GM21526 (cell line): Measurements from ENCODE around the gene FILIP1.

ENCODE experiments used
- ATAC-seq: cut with Tn5 transposase; IDR thresholded peaks from one replicate; pipeline ENCODE4 v1.9.1; 2021; ENCODE audit warnings: moderate library complexity; ENCODE audit not compliant: unreplicated experiment, low FRiP score

Gene FILIP1

GRCh38 chr6:75493400-75494064 is at the start of gene FILIP1:
FILIP1 (minus strand) TSS chr6:75493800; CDS start chr6:75414972, 78,828 bp downstream.
- ATAC-seq = no peak

GRCh38 chr6:75543311-75543710 is 49.7 kb upstream of the FILIP1 start:
- no peak for ATAC-seq

GRCh38 chr6:75539136-75539535 is 45.5 kb upstream of the FILIP1 start:
- ATAC-seq = no peak

GRCh38 chr6:75532521-75532920 is 38.9 kb upstream of the FILIP1 start:
- ATAC-seq = no peak

- no peak for ATAC-seq
These were observed 37.6 kb upstream of the FILIP1 start for GRCh38 chr6:75531174-75531573.

- no peak for ATAC-seq
These were observed 37.1 kb upstream of the FILIP1 start for GRCh38 chr6:75530696-75531095.

GRCh38 chr6:75528423-75528822 is 34.8 kb upstream of the FILIP1 start:
- ATAC-seq = no peak

GRCh38 chr6:75526502-75527127 is 33.0 kb upstream of the FILIP1 start:
- ATAC-seq = peak; percentile 80

- no peak for ATAC-seq
These were observed 32.1 kb upstream of the FILIP1 start for GRCh38 chr6:75525682-75526081.

- ATAC-seq = no peak
These were observed 30.8 kb upstream of the FILIP1 start for GRCh38 chr6:75524322-75524972.

GRCh38 chr6:75516757-75517156 is 23.2 kb upstream of the FILIP1 start:
- ATAC-seq = no peak

GRCh38 chr6:75512591-75512990 is 19.0 kb upstream of the FILIP1 start:
- ATAC-seq = no peak

GRCh38 chr6:75505424-75505823 is 11.8 kb upstream of the FILIP1 start:
- no peak for ATAC-seq

- no peak for ATAC-seq
These were observed 11.0 kb upstream of the FILIP1 start for GRCh38 chr6:75504465-75505222.

GRCh38 chr6:75503291-75503690 is 9.7 kb upstream of the FILIP1 start:
- no peak for ATAC-seq

- ATAC-seq = no peak
These were observed 9.3 kb upstream of the FILIP1 start for GRCh38 chr6:75502884-75503283.

GRCh38 chr6:75501756-75502155 is 8.2 kb upstream of the FILIP1 start:
- no peak for ATAC-seq

- ATAC-seq = no peak
These were observed 6.0 kb upstream of the FILIP1 start for GRCh38 chr6:75499640-75500039.

GRCh38 chr6:75498862-75499261 is 5.3 kb upstream of the FILIP1 start:
- ATAC-seq = no peak

GRCh38 chr6:75497994-75498393 is 4.4 kb upstream of the FILIP1 start:
- ATAC-seq = no peak

- no peak for ATAC-seq
These were observed 1.4 kb upstream of the FILIP1 start for GRCh38 chr6:75495011-75495410.
